Osteocyte (in vitro differentiated cells): ENCODE data around the gene MOK. TPM values are rescaled to one million over a fixed set of nuclear protein-coding genes. Genes with fewer than 3 reads are reported as not detected.

Source experiments
- DNase-seq: peaks from one replicate; pipeline ENCODE4 v3.0.0; 2021; ENCODE audit warnings: mixed read lengths; ENCODE audit not compliant: unreplicated experiment; ENCODE audit errors: extremely low spot score
- H3K27ac Mint-ChIP-seq: one replicate; pipeline ENCODE4 v1.8.0; 2021; ENCODE audit warnings: mild to moderate bottlenecking, mixed read lengths; ENCODE audit not compliant: unreplicated experiment
- H3K27me3 Mint-ChIP-seq: one replicate; pipeline ENCODE4 v1.8.0; 2021; ENCODE audit warnings: mixed read lengths; ENCODE audit not compliant: unreplicated experiment
- H3K36me3 Mint-ChIP-seq: one replicate; pipeline ENCODE4 v1.8.0; 2021; ENCODE audit warnings: mixed read lengths; ENCODE audit not compliant: unreplicated experiment
- H3K4me1 Mint-ChIP-seq: one replicate; pipeline ENCODE4 v1.8.0; 2021; ENCODE audit warnings: mixed read lengths; ENCODE audit not compliant: unreplicated experiment
- H3K4me3 Mint-ChIP-seq: one replicate; pipeline ENCODE4 v1.8.0; 2021; ENCODE audit warnings: mild to moderate bottlenecking, moderate library complexity, mixed read lengths; ENCODE audit not compliant: unreplicated experiment
- H3K9me3 Mint-ChIP-seq: one replicate; pipeline ENCODE4 v1.8.0; 2021; ENCODE audit warnings: mixed read lengths; ENCODE audit not compliant: unreplicated experiment
- total RNA-seq: library from RNA; stranded (reverse); gene quantifications from 2 replicates; pipeline ENCODE4 v1.2.1, GENCODE V29; 2021
- TF ChIP-seq, protein P1 (sequence below): fragments of 200-600 bp; sonication (generic); IDR thresholded peaks from 2 replicates; pipeline ENCODE4 v1.5.0; 2021; ENCODE audit warnings: antibody characterized with exemption, mild to moderate bottlenecking, moderate library complexity

The MOK gene
- total RNA-seq, 1 donor from 2014 or later, result 9.5 TPM

DNA sequence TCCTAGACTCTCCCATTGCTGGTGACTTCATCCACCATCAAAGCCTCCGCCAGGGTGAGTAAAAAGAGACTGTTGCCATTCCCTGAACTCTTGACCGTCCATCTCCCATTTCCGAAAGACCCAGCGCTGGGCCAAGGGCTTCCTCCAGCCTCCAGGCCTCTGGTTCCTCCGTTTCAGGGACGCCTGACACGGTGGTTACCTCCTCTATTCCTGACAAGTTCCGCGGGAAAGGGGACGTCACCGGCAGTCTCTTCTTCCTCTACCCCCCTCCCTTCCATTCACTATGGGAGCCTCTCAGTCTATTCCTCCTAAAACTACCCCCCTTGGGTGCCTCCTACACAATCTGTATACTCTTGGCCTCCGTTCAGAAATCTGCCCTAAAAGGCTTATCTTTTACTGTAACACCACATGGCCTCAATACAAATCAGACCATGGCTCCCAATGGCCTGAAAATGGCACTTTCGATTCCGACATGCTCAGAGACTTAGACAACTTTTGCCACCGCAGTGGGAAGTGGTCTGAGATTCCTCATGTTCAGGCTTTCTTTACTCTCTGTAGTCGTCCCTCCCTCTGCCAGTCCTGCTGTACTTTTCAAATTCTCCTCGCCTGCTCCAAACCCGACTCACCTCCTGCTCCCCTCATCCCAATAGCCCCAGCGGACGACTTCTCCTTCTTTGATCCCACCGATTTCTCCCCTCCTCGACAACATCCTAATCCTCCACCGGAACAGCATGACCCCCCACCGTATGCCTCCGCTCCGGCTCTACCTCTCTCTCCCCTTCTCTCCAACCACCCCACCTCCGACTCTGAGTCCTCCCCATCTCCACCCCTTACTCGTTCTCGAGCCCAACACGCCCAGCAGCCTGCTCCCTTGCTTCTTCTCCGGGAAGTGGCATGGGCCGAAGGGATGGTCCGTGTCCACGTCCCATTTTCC is 70.4 kb downstream of the MOK start:
- H3K4me1 Mint-ChIP-seq, result no peaks in the 10 kb centered on the region
- TF ChIP-seq, protein P1, sequence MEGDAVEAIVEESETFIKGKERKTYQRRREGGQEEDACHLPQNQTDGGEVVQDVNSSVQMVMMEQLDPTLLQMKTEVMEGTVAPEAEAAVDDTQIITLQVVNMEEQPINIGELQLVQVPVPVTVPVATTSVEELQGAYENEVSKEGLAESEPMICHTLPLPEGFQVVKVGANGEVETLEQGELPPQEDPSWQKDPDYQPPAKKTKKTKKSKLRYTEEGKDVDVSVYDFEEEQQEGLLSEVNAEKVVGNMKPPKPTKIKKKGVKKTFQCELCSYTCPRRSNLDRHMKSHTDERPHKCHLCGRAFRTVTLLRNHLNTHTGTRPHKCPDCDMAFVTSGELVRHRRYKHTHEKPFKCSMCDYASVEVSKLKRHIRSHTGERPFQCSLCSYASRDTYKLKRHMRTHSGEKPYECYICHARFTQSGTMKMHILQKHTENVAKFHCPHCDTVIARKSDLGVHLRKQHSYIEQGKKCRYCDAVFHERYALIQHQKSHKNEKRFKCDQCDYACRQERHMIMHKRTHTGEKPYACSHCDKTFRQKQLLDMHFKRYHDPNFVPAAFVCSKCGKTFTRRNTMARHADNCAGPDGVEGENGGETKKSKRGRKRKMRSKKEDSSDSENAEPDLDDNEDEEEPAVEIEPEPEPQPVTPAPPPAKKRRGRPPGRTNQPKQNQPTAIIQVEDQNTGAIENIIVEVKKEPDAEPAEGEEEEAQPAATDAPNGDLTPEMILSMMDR, result no peak
- no peaks in the 10 kb centered on the region for H3K27me3 Mint-ChIP-seq
- H3K27ac Mint-ChIP-seq, result no peak overlapping the region
- H3K9me3 Mint-ChIP-seq, result no peaks in the 10 kb centered on the region
- no peak for DNase-seq
- H3K4me3 Mint-ChIP-seq, result no peak overlapping the region
- H3K36me3 Mint-ChIP-seq, result no peaks in the 10 kb centered on the region

DNA sequence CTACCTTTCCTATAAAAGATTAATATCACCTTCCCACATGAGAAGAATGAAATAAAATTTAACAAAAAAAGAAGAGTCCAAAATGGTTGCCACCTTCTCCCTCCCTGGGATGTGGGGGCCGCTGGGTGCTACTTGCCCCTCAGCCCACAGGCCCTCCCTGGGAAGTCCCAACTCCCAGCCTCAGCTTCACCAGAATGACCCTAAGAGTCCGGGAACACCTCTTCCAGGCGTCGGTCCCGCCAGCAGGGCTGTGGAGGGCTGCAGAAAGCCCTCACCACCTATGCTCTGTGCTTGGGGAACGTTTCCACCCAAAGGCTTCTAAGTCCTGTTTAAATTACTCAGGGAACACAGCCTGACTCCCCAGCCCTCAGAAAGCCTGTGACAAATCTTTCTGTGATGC is 71.9 kb downstream of the MOK start:
- TF ChIP-seq, protein P1, result no peak
- no peaks in the 10 kb centered on the region for H3K9me3 Mint-ChIP-seq
- H3K36me3 Mint-ChIP-seq, result no peaks in the 10 kb centered on the region
- no peaks in the 10 kb centered on the region for H3K27me3 Mint-ChIP-seq
- H3K27ac Mint-ChIP-seq, result no peak overlapping the region
- H3K4me3 Mint-ChIP-seq, result no peak overlapping the region
- H3K4me1 Mint-ChIP-seq, result no peaks in the 10 kb centered on the region
- DNase-seq, result no peak

DNA sequence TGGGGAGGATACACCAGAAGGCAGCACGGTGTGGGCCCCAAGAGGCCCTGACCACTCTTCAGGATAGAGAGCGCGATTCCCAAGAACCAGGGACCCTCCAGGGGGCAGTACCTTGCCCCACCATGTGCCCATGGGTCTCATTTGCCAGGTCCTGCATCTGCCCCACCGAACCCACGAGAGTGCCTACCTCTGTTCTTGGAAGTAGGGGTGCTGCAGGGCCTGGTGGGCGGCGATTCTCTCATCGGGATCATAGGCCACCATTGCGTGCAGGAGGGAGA is 72.7 kb downstream of the MOK start:
- Mint-ChIP-seq H3K9me3 (no peaks in the 10 kb centered on the region), H3K27ac (no peak overlapping the region), H3K27me3 (no peaks in the 10 kb centered on the region), H3K36me3 (no peaks in the 10 kb centered on the region), H3K4me1 (no peaks in the 10 kb centered on the region), H3K4me3 (no peak overlapping the region)
- no peak for DNase-seq
- TF ChIP-seq, protein P1, result no peak

DNA sequence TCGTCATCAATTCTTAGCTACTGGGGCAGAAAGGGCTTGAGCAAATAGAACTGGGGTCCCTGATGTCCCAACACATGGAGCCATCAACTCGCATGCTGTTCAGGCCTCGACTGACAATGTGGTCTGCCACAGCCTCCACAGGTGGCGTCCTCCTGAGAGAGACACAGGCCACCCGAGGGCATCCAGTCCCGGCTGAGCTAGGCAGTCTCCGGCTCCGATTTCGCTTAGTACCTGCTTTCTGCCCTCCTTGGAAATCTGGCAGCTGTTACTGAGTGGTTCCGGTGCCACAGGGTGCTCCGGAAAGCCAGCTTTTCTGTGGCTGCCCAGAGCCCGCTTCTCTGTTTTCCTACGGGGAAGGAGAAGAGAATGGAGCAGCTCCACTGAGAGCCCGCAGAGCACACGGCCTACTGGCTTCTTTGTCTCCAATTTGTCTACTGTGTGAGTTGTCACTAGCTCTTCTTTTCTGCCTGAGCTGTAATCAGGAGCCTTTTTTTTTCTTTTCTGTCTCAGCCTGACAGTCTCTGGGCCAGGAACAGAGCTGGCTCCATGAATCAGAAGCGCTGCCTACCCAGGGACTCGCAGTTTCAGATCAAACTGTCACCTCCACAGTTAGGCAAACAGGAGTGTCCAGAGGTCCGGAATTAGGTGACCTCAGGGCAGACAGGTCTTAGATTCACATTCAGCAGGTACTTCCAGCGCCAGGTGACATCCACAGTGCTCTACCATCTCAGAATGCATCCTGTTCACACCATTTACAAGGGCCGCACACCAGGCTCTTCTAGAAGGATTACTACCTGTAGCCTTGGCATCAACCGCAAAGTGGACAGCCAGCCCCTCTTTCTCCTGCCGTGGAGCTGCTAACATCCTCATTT is 73.3 kb downstream of the MOK start:
- no peaks in the 10 kb centered on the region for H3K36me3 Mint-ChIP-seq
- H3K27ac Mint-ChIP-seq, result no peak overlapping the region
- DNase-seq, result no peak
- H3K4me1 Mint-ChIP-seq, result no peaks in the 10 kb centered on the region
- no peaks in the 10 kb centered on the region for H3K27me3 Mint-ChIP-seq
- no peaks in the 10 kb centered on the region for H3K9me3 Mint-ChIP-seq
- TF ChIP-seq, protein P1, result no peak
- H3K4me3 Mint-ChIP-seq, result no peak overlapping the region
